ENCODE data around the gene FBXW4.

The FBXW4 gene

GRCh38 chr10:101694674-101695403, at the start of gene FBXW4:
Gene FBXW4 (minus strand): TSS chr10:101695170. CDS start chr10:101695105, 65 bp downstream.
- no peak for DNase-seq (ENCODE audit: low read depth)
- peak within 1 kb of the TSS; percentile 74 for H3K4me3 ChIP-seq (ENCODE audit: low read depth, low read length)

- DNase-seq (ENCODE audit: low read depth) = no peak
- H3K4me3 ChIP-seq (ENCODE audit: low read depth, low read length) = no peak overlapping the region
These were observed 49.3 kb upstream of the FBXW4 start for GRCh38 chr10:101744267-101744666.

- no peak for DNase-seq (ENCODE audit: low read depth)
- H3K4me3 ChIP-seq (ENCODE audit: low read depth, low read length) = no peak overlapping the region
These were observed 47.0 kb upstream of the FBXW4 start for GRCh38 chr10:101741938-101742337.

- H3K4me3 ChIP-seq (ENCODE audit: low read depth, low read length) = no peak overlapping the region
- DNase-seq (ENCODE audit: low read depth) = no peak
These were observed 41.7 kb upstream of the FBXW4 start for GRCh38 chr10:101736666-101737065.

- no peak for DNase-seq (ENCODE audit: low read depth)
- H3K4me3 ChIP-seq (ENCODE audit: low read depth, low read length) = no peak overlapping the region
These were observed 37.1 kb upstream of the FBXW4 start for GRCh38 chr10:101732096-101732495.

GRCh38 chr10:101726115-101726387, 31.1 kb upstream of the FBXW4 start:
- DNase-seq (ENCODE audit: low read depth) = no peak
- H3K4me3 ChIP-seq (ENCODE audit: low read depth, low read length) = no peak overlapping the region

GRCh38 chr10:101725296-101726114, 30.5 kb upstream of the FBXW4 start:
- no peak for DNase-seq (ENCODE audit: low read depth)

GRCh38 chr10:101724446-101724845, 29.5 kb upstream of the FBXW4 start:
- no peak overlapping the region for H3K4me3 ChIP-seq (ENCODE audit: low read depth, low read length)
- no peak for DNase-seq (ENCODE audit: low read depth)

More at GRCh38 chr10:101725296-101726114, 30.5 kb upstream of the FBXW4 start:
- H3K4me3 ChIP-seq (ENCODE audit: low read depth, low read length) = no peak overlapping the region

GRCh38 chr10:101723176-101723575, 28.2 kb upstream of the FBXW4 start:
- no peak for DNase-seq (ENCODE audit: low read depth)
- H3K4me3 ChIP-seq (ENCODE audit: low read depth, low read length) = no peak overlapping the region

GRCh38 chr10:101721806-101722205, 26.8 kb upstream of the FBXW4 start:
- DNase-seq (ENCODE audit: low read depth) = no peak
- H3K4me3 ChIP-seq (ENCODE audit: low read depth, low read length) = no peak overlapping the region

GRCh38 chr10:101720606-101721230, 25.7 kb upstream of the FBXW4 start:
- no peak overlapping the region for H3K4me3 ChIP-seq (ENCODE audit: low read depth, low read length)
- DNase-seq (ENCODE audit: low read depth) = no peak

- no peak overlapping the region for H3K4me3 ChIP-seq (ENCODE audit: low read depth, low read length)
- DNase-seq (ENCODE audit: low read depth) = no peak
These were observed 23.8 kb upstream of the FBXW4 start for GRCh38 chr10:101718690-101719275.

GRCh38 chr10:101716891-101717659, 22.1 kb upstream of the FBXW4 start:
- no peak overlapping the region for H3K4me3 ChIP-seq (ENCODE audit: low read depth, low read length)
- no peak for DNase-seq (ENCODE audit: low read depth)

GRCh38 chr10:101712997-101713396, 18.0 kb upstream of the FBXW4 start:
- DNase-seq (ENCODE audit: low read depth) = no peak
- H3K4me3 ChIP-seq (ENCODE audit: low read depth, low read length) = no peak overlapping the region

GRCh38 chr10:101710793-101711192, 15.8 kb upstream of the FBXW4 start:
- no peak for DNase-seq (ENCODE audit: low read depth)
- no peak overlapping the region for H3K4me3 ChIP-seq (ENCODE audit: low read depth, low read length)

- no peak overlapping the region for H3K4me3 ChIP-seq (ENCODE audit: low read depth, low read length)
- DNase-seq (ENCODE audit: low read depth) = no peak
These were observed 15.2 kb upstream of the FBXW4 start for GRCh38 chr10:101710059-101710695.

- no peak for DNase-seq (ENCODE audit: low read depth)
- no peak overlapping the region for H3K4me3 ChIP-seq (ENCODE audit: low read depth, low read length)
These were observed 14.5 kb upstream of the FBXW4 start for GRCh38 chr10:101709359-101710058.

GRCh38 chr10:101708870-101709269, 13.9 kb upstream of the FBXW4 start:
- no peak for DNase-seq (ENCODE audit: low read depth)
- no peak overlapping the region for H3K4me3 ChIP-seq (ENCODE audit: low read depth, low read length)
